LNCAP (cell line): Measurements from ENCODE around the gene PALD1.

ENCODE experiments used
- CTCF ChIP-seq: fragments of 450-650 bp; IDR thresholded peaks from 2 replicates; pipeline ENCODE4 v1.5.1; 2017; ENCODE audit warnings: mild to moderate bottlenecking

The PALD1 gene

GRCh38 chr10:70437721-70438120, 40.8 kb upstream of the PALD1 start:
- TF ChIP-seq CTCF = no peak

- no peak for TF ChIP-seq CTCF
Observed at GRCh38 chr10:70440296-70441160, 38.0 kb upstream of the PALD1 start.

- TF ChIP-seq CTCF = no peak
Observed at GRCh38 chr10:70441161-70441894, 37.2 kb upstream of the PALD1 start, which contains the start of gene NODAL. TSS of gene NODAL (minus strand) at chr10:70441681. CDS start at chr10:70441667, 14 bp downstream.

GRCh38 chr10:70441895-70442309, 36.7 kb upstream of the PALD1 start:
- TF ChIP-seq CTCF = no peak

- TF ChIP-seq CTCF = no peak
Observed at GRCh38 chr10:70442332-70442988, 36.1 kb upstream of the PALD1 start.

- no peak for TF ChIP-seq CTCF
Observed at GRCh38 chr10:70444744-70445143, 33.8 kb upstream of the PALD1 start.
